ENCODE data around the gene ZNF365.
"Not testable (repeated sequence)": the region's sequence is repeated elsewhere in the genome, so short reads cannot be mapped to it uniquely, and the experiment has no call there.

ZNF365 gene

GRCh38 chr10:62377966-62378365, 3.8 kb downstream of the ZNF365 start:
- DNase-seq, result no peak

- DNase-seq, result not testable (repeated sequence)
Observed at GRCh38 chr10:62378877-62379276, 4.7 kb downstream of the ZNF365 start.

- no peak for DNase-seq
Observed at GRCh38 chr10:62379394-62379793, 5.2 kb downstream of the ZNF365 start.

- no peak for DNase-seq
Observed at GRCh38 chr10:62380016-62380415, 5.8 kb downstream of the ZNF365 start.

- DNase-seq, result no peak
Observed at GRCh38 chr10:62381385-62382102, 7.4 kb downstream of the ZNF365 start.

- no peak for DNase-seq
Observed at GRCh38 chr10:62382831-62383230, 8.7 kb downstream of the ZNF365 start.

- peak; percentile 32 to 39 for DNase-seq
Observed at GRCh38 chr10:62384057-62384446, 9.9 kb downstream of the ZNF365 start.

GRCh38 chr10:62384447-62385081, 10.4 kb downstream of the ZNF365 start:
- DNase-seq, result no peak

GRCh38 chr10:62386356-62387320, 12.5 kb downstream of the ZNF365 start:
- no peak for DNase-seq

GRCh38 chr10:62388328-62388727, 14.2 kb downstream of the ZNF365 start:
- DNase-seq, result no peak

GRCh38 chr10:62390497-62391176, 16.5 kb downstream of the ZNF365 start:
- DNase-seq, result no peak

GRCh38 chr10:62393237-62393636, 19.1 kb downstream of the ZNF365 start:
- DNase-seq, result no peak

GRCh38 chr10:62394556-62395018, 20.4 kb downstream of the ZNF365 start:
- no peak for DNase-seq

- no peak for DNase-seq
Observed at GRCh38 chr10:62395892-62396291, 21.7 kb downstream of the ZNF365 start.

- DNase-seq, result no peak
Observed at GRCh38 chr10:62396864-62397263, 22.7 kb downstream of the ZNF365 start.

- no peak for DNase-seq
Observed at GRCh38 chr10:62399211-62399610, 25.0 kb downstream of the ZNF365 start.

- DNase-seq, result no peak
Observed at GRCh38 chr10:62402508-62402907, 28.3 kb downstream of the ZNF365 start.

- not testable (repeated sequence) for DNase-seq
Observed at GRCh38 chr10:62410528-62410927, 36.4 kb downstream of the ZNF365 start.

- DNase-seq, result not testable (repeated sequence)
Observed at GRCh38 chr10:62410934-62411333, 36.8 kb downstream of the ZNF365 start.

GRCh38 chr10:62413048-62413447, 38.9 kb downstream of the ZNF365 start:
- no peak for DNase-seq

- DNase-seq, result no peak
Observed at GRCh38 chr10:62413652-62414051, 39.5 kb downstream of the ZNF365 start.

GRCh38 chr10:62414359-62414758, 40.2 kb downstream of the ZNF365 start:
- no peak for DNase-seq
